Vagina (tissue), 2 donors: ENCODE data around the gene SFXN4. TPM values are rescaled to one million over a fixed set of nuclear protein-coding genes. Genes with fewer than 3 reads are reported as not detected.

Source experiments
- DNase-seq, 2 donors: peaks; one replicate each; pipeline ENCODE4 v3.0.0-alpha.2; 2017; ENCODE audit errors: extremely low spot score in 2 of 2
- H3K27ac ChIP-seq: fragments of 200-600 bp; sonication (generic); one replicate; pipeline ENCODE4 v1.5.1; 2019
- H3K27me3 ChIP-seq: fragments of 200-600 bp; sonication (generic); one replicate; pipeline ENCODE4 v1.5.1; 2019
- H3K36me3 ChIP-seq, 2 donors: fragments of 200-600 bp; sonication (generic); one replicate each; pipeline ENCODE4 v1.5.1; 2017 to 2019
- H3K4me1 ChIP-seq: fragments of 200-600 bp; sonication (generic); one replicate; pipeline ENCODE4 v1.5.1; 2019
- H3K4me3 ChIP-seq, 2 donors: fragments of 200-600 bp; sonication (generic); 1 replicate in 1 of 2; 2 replicates in 1 of 2; pipeline ENCODE4 v1.5.1; 2016 to 2019
- H3K9me3 ChIP-seq: fragments of 200-600 bp; sonication (generic); one replicate; pipeline ENCODE4 v1.5.1; 2019
- CTCF ChIP-seq, 3 experiments: fragments of 450-650 bp in 2 of 3; fragments of 200-600 bp in 1 of 3; sonication (generic) in 1 of 3; IDR thresholded peaks; one replicate each; pipeline ENCODE4 v1.5.1; 2017 to 2019; ENCODE audit warnings: antibody characterized with exemption in 3 of 3, mild to moderate bottlenecking in 2 of 3, moderate library complexity in 2 of 3
- POLR2A ChIP-seq, 2 donors: fragments of 450-650 bp; IDR thresholded peaks; one replicate each; pipeline ENCODE4 v1.6.1; 2017; ENCODE audit warnings: antibody characterized with exemption in 2 of 2, mild to moderate bottlenecking in 2 of 2, moderate library complexity in 2 of 2
- POLR2AphosphoS5 ChIP-seq, 2 donors: sonication (generic); formaldehyde crosslinking; IDR thresholded peaks; one replicate each; pipeline ENCODE4 v1.9.0; 2017; ENCODE audit warnings: antibody characterized with exemption in 2 of 2, mild to moderate bottlenecking in 2 of 2, low read depth in 1 of 2; ENCODE audit not compliant: insufficient read depth in 1 of 2
- intact Hi-C: fragments of 100-400 bp; cut with DNase I; formaldehyde crosslinking; loops from one replicate; pipeline ENCODE4 v1.15.1; 2023
- total RNA-seq: library from RNA; depleted of rRNA; stranded (reverse); fragments of >200 nt; gene quantifications from one replicate; pipeline ENCODE4 v1.2.3, GENCODE V29; 2016

Gene SFXN4
- total RNA-seq, 1 donor from 2014 or later: 12.3 TPM

GRCh38 chr10:119166564-119166963 lies 1.1 kb upstream of the SFXN4 start:
- intact Hi-C loops: no loop called here
- DNase-seq: no peak
- peak overlapping the region; percentile 86 for H3K27ac ChIP-seq
- H3K9me3 ChIP-seq: no peaks in the 10 kb centered on the region
- no peaks in the 10 kb centered on the region for H3K27me3 ChIP-seq
- no peak overlapping the region for H3K4me3 ChIP-seq
- H3K36me3 ChIP-seq: peaks cover 0 to 30% of the 10 kb centered on the region in 2 donors
- TF ChIP-seq POLR2A (IDR thresholded peaks at IDR 0.05) (no peak), CTCF (IDR thresholded peaks at IDR 0.05) (no peak), POLR2AphosphoS5 (IDR thresholded peaks at IDR 0.05; ENCODE audit: insufficient read depth in 1 of 2, low read depth in 1 of 2) (no peak)
- peaks cover 18% of the 10 kb centered on the region for H3K4me1 ChIP-seq

- Histone ChIP-seq H3K27ac (peak overlapping the region; percentile 86), H3K27me3 (no peaks in the 10 kb centered on the region), H3K4me1 (peaks cover 18% of the 10 kb centered on the region), H3K36me3 (peaks cover 0 to 25% of the 10 kb centered on the region in 2 donors), H3K9me3 (no peaks in the 10 kb centered on the region), H3K4me3 (peak overlapping the region; percentile 75 to 78)
- no peak for DNase-seq
- TF ChIP-seq POLR2AphosphoS5 (IDR thresholded peaks at IDR 0.05; ENCODE audit: insufficient read depth in 1 of 2, low read depth in 1 of 2) (no peak), CTCF (IDR thresholded peaks at IDR 0.05) (no peak), POLR2A (IDR thresholded peaks at IDR 0.05) (no peak)
- intact Hi-C loops: no loop called here
Observed at GRCh38 chr10:119166118-119166500, 595 bp upstream of the SFXN4 start.

- intact Hi-C loops: no loop called here
- Histone ChIP-seq H3K36me3 (peaks cover 0 to 23% of the 10 kb centered on the region in 2 donors), H3K9me3 (no peaks in the 10 kb centered on the region), H3K4me1 (peaks cover 18% of the 10 kb centered on the region), H3K27me3 (no peaks in the 10 kb centered on the region), H3K27ac (no peak overlapping the region), H3K4me3 (no peak overlapping the region)
- no peak for DNase-seq
- TF ChIP-seq POLR2A (IDR thresholded peaks at IDR 0.05): no peak
- TF ChIP-seq POLR2AphosphoS5 (IDR thresholded peaks at IDR 0.05; ENCODE audit: insufficient read depth in 1 of 2, low read depth in 1 of 2): no peak
- no peak for TF ChIP-seq CTCF (IDR thresholded peaks at IDR 0.05)
Observed at GRCh38 chr10:119162452-119163092, 2.9 kb downstream of the SFXN4 start.

- no peak for TF ChIP-seq POLR2A (IDR thresholded peaks at IDR 0.05)
- no peak for TF ChIP-seq CTCF (IDR thresholded peaks at IDR 0.05)
- no peak for TF ChIP-seq POLR2AphosphoS5 (IDR thresholded peaks at IDR 0.05; ENCODE audit: insufficient read depth in 1 of 2, low read depth in 1 of 2)
- intact Hi-C loops: no loop called here
- Histone ChIP-seq H3K27me3 (no peaks in the 10 kb centered on the region), H3K4me1 (peaks cover 18% of the 10 kb centered on the region), H3K36me3 (peaks cover 0 to 25% of the 10 kb centered on the region in 2 donors), H3K27ac (no peak overlapping the region), H3K4me3 (no peak overlapping the region), H3K9me3 (no peaks in the 10 kb centered on the region)
- no peak for DNase-seq
Observed at GRCh38 chr10:119161680-119162451, 3.6 kb downstream of the SFXN4 start.

- Histone ChIP-seq H3K27me3 (no peaks in the 10 kb centered on the region), H3K4me3 (no peak overlapping the region), H3K4me1 (peaks cover 2% of the 10 kb centered on the region), H3K36me3 (peaks cover 0 to 46% of the 10 kb centered on the region in 2 donors), H3K9me3 (no peaks in the 10 kb centered on the region), H3K27ac (no peak overlapping the region)
- TF ChIP-seq POLR2AphosphoS5 (IDR thresholded peaks at IDR 0.05; ENCODE audit: insufficient read depth in 1 of 2, low read depth in 1 of 2) (no peak), POLR2A (IDR thresholded peaks at IDR 0.05) (no peak), CTCF (IDR thresholded peaks at IDR 0.05) (no peak)
- intact Hi-C loops: no loop called here
- no peak for DNase-seq
Observed at GRCh38 chr10:119159332-119159731, 6.2 kb downstream of the SFXN4 start.
